HEK293T (cell line): ENCODE data around the gene SSH3.

Experiments used
- CTCF ChIA-PET: fragments of 350-600 bp; formaldehyde crosslinking; extraction: SDS; loops from one replicate; lab custom pipeline; 2021; ENCODE audit warnings: antibody characterized with exemption, inconsistent platforms; lab: Yijun Ruan, JAX
- POLR2A ChIA-PET: fragments of 350-600 bp; formaldehyde crosslinking; extraction: SDS; loops from one replicate; lab custom pipeline; 2020; ENCODE audit warnings: antibody characterized with exemption, inconsistent platforms; lab: Yijun Ruan, JAX
- DNase-seq: peaks from one replicate; pipeline ENCODE4 v3.0.0; 2012; ENCODE audit warnings: mixed read lengths; ENCODE audit errors: extremely low spot score
- ARNT ChIP-seq: fragments of 450-650 bp; IDR thresholded peaks from 2 replicates; pipeline ENCODE4 v1.6.1; 2017; ENCODE audit warnings: mild to moderate bottlenecking
- BHLHE40 ChIP-seq: fragments of 450-650 bp; IDR thresholded peaks from 2 replicates; pipeline ENCODE4 v1.6.1; 2016; ENCODE audit warnings: mild to moderate bottlenecking, moderate library complexity, borderline replicate concordance
- CTBP1 ChIP-seq: fragments of 450-650 bp; IDR thresholded peaks from 2 replicates; pipeline ENCODE4 v1.6.1; 2016; ENCODE audit warnings: borderline replicate concordance
- ELF4 ChIP-seq: fragments of 450-650 bp; IDR thresholded peaks from 2 replicates; pipeline ENCODE4 v1.6.1; 2017; ENCODE audit warnings: antibody characterized with exemption
- FOXA1 ChIP-seq: fragments of 450-650 bp; IDR thresholded peaks from 2 replicates; pipeline ENCODE4 v1.6.1; 2016; ENCODE audit warnings: mild to moderate bottlenecking
- FOXK2 ChIP-seq: fragments of 450-650 bp; IDR thresholded peaks from 2 replicates; pipeline ENCODE4 v1.6.1; 2016; ENCODE audit warnings: mild to moderate bottlenecking
- FOXM1 ChIP-seq: fragments of 450-650 bp; IDR thresholded peaks from 2 replicates; pipeline ENCODE4 v1.6.1; 2017; ENCODE audit warnings: mild to moderate bottlenecking, borderline replicate concordance
- HDGF ChIP-seq: fragments of 450-650 bp; IDR thresholded peaks from 2 replicates; pipeline ENCODE4 v1.6.1; 2017; ENCODE audit warnings: antibody characterized with exemption, borderline replicate concordance
- L3MBTL2 ChIP-seq: fragments of 450-650 bp; conservative IDR thresholded peaks from 2 replicates; pipeline ENCODE4 v1.6.1; 2016; ENCODE audit warnings: mild to moderate bottlenecking
- LEF1 ChIP-seq: fragments of 450-650 bp; IDR thresholded peaks from 2 replicates; pipeline ENCODE4 v1.6.1; 2017; ENCODE audit warnings: mild to moderate bottlenecking, borderline replicate concordance
- NFRKB ChIP-seq: fragments of 450-650 bp; IDR thresholded peaks from 2 replicates; pipeline ENCODE4 v1.6.1; 2016; ENCODE audit warnings: mild to moderate bottlenecking, moderate library complexity
- SP1 ChIP-seq: fragments of 450-650 bp; IDR thresholded peaks from 2 replicates; pipeline ENCODE4 v1.6.1; 2017
- SUZ12 ChIP-seq: fragments of 450-650 bp; IDR thresholded peaks from 2 replicates; pipeline ENCODE4 v1.6.1; 2016; ENCODE audit warnings: mild to moderate bottlenecking
- TARDBP ChIP-seq: fragments of 450-650 bp; IDR thresholded peaks from 2 replicates; pipeline ENCODE4 v1.6.1; 2016
- ZNF384 ChIP-seq: fragments of 450-650 bp; IDR thresholded peaks from 2 replicates; pipeline ENCODE4 v1.6.1; 2016
- TF ChIP-seq, protein P1 (sequence below): fragments of 450-650 bp; IDR thresholded peaks from 2 replicates; pipeline ENCODE4 v1.6.1; 2016

Gene SSH3

DNA sequence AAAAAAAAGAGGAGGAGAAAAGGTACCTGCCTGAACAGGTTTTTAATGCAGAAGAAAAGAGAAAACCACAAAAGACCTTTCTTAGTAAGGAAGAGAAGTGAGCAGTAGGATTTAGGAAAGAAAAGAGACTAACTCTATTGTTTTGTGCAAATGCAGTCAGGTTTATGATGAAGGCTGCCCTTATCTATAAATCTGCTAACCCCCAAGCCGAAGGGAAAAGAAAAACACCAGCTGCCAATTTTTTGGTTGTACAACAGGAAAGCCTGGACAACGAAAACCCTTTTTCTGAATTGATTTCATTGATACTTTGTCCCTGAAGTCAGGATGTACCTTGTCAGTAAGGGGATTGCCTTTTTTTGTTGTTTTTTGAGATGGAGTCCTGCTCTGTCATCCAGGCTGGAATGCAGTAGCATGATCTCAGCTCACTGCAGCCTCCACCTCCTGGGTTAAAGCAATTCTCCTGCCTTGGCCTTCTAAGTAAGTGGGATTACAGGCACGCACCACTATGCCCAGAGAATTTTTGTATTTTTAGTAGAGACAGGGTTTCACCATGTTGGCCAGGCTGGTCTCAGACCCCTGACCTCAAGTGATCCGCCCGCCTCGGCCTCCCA is 28.9 kb downstream of the SSH3 start:
- DNase-seq: no peak
- TF ChIP-seq ZNF384 (no peak), ARNT (no peak), NFRKB (no peak), L3MBTL2 (no peak), FOXM1 (no peak), CTBP1 (no peak), SUZ12 (no peak), BHLHE40 (no peak)
- CTCF ChIA-PET: interaction anchor here (1.5 to 1.6 kb wide), 2 partner anchors 14 to 19 kb away, joined by 5 to 6 read pairs; no protein-coding TSS in a partner anchor
- POLR2A ChIA-PET: no interaction called here

GRCh38 chr11:67337257-67337656 is 33.9 kb downstream of the SSH3 start:
- POLR2A ChIA-PET: no interaction called here

DNA sequence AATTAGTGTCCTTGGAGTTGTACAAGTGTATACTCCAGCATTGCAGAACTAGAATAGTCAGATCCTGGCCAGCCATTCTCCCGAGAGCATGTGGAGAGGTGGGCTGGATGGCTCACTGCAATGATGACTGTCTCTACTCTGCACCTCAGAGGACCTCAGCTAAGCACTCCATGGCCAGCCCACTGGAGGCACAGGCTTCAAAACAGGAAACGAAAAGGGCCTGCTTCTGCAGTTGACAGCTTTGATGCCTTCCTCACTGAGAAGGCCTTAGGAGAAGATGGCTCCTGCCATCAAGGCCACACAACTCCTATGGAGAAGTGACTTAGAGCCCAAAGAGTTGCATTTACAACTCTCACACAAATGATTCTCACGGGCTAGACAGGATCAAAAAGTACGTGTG is 40.9 kb downstream of the SSH3 start:
- POLR2A ChIA-PET: no interaction called here
- TF ChIP-seq FOXA1: no peak
- TF ChIP-seq ELF4: no peak
- no peak for TF ChIP-seq NFRKB
- no peak for TF ChIP-seq BHLHE40
- TF ChIP-seq SP1: no peak
- TF ChIP-seq CTBP1: no peak
- TF ChIP-seq, protein P1, sequence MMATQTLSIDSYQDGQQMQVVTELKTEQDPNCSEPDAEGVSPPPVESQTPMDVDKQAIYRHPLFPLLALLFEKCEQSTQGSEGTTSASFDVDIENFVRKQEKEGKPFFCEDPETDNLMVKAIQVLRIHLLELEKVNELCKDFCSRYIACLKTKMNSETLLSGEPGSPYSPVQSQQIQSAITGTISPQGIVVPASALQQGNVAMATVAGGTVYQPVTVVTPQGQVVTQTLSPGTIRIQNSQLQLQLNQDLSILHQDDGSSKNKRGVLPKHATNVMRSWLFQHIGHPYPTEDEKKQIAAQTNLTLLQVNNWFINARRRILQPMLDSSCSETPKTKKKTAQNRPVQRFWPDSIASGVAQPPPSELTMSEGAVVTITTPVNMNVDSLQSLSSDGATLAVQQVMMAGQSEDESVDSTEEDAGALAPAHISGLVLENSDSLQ: no peak
- no peak for TF ChIP-seq HDGF
- TF ChIP-seq FOXM1: no peak
- TF ChIP-seq ZNF384: no peak
- no peak for TF ChIP-seq TARDBP
- no peak for TF ChIP-seq ARNT
- no peak for TF ChIP-seq FOXK2
- TF ChIP-seq L3MBTL2: no peak
- no peak for TF ChIP-seq SUZ12
- no peak for TF ChIP-seq LEF1
- DNase-seq: peak; percentile 1
- CTCF ChIA-PET: interaction anchor here (4.0 kb wide), 1 partner anchor 38 kb away, joined by 26 read pairs; no protein-coding TSS in a partner anchor

More at GRCh38 chr11:67337257-67337656, 33.9 kb downstream of the SSH3 start:
- no peak for DNase-seq
- CTCF ChIA-PET: interaction anchor here (1.1 kb wide), 1 partner anchor 9 kb away, joined by 3 read pairs; no protein-coding TSS in a partner anchor
- TF ChIP-seq SUZ12 (no peak), FOXK2 (no peak), BHLHE40 (no peak), CTBP1 (no peak), HDGF (no peak), FOXA1 (no peak), ZNF384 (no peak), FOXM1 (no peak), NFRKB (no peak), SP1 (no peak), ELF4 (no peak), TARDBP (no peak), ARNT (no peak), L3MBTL2 (no peak)
- TF ChIP-seq, protein P1: no peak

- DNase-seq: peak; percentile 1
- POLR2A ChIA-PET: interaction anchor here (1.0 kb wide), 1 partner anchor 23 kb away, joined by 3 read pairs; no protein-coding TSS in a partner anchor
- TF ChIP-seq L3MBTL2: no peak
- no peak for TF ChIP-seq NFRKB
- CTCF ChIA-PET: interaction anchor here (0.9 to 4.0 kb wide), 8 partner anchors 13 to 56 kb away, joined by 3 to 26 read pairs (median 4); partner anchors contain the start of gene PPP1CA
Observed at GRCh38 chr11:67345247-67345919, 42.1 kb downstream of the SSH3 start.

DNA sequence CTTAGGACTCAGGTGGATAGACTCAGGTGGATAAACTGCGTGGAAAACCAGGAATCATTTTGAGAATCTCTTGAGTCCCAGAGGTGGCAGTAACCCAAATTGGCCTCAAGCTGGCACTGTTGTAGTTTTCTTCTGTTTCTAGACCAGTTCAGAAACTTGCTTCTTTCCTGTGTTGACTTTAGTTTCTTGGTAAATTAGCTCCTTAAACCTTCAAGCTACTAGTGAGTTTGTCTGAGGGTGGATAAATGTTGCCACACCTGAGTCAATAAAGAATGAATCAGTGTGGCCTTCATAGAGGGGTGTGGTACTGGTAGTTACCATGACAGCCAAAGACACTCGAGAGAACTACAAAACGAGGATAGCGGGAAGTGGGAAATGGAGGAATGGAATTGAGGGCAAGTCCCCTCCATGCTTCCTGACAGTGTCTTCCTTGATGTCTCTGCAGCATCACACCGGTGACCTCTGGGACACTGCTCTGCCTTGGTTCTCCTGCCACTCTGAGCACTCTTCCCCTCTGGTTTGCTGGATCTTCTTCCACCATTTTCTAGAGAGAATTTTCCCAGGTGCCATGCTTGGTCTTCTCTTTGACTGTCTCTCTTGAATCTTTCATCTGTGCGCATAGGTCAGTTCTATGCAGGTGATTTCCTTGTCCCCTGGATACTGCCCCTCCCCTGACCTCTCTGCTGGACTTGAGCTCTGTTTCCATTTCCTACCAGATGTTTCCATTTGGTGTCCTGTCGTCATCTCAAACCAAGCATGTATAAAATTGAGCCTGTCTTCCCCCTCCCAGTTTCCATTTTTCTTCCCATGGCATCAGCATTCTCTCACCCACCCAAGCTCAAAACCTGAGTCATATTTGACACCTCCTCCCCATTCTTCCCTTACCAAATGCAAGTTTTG is 42.8 kb downstream of the SSH3 start:
- ChIA-PET CTCF (interaction anchor here (0.6 to 4.0 kb wide), 9 partner anchors 8 to 55 kb away, joined by 3 to 26 read pairs (median 4); partner anchors contain the start of gene PPP1CA), POLR2A (no interaction called here)
- no peak for DNase-seq
- TF ChIP-seq SUZ12 (no peak), FOXM1 (no peak), CTBP1 (no peak), ARNT (no peak), NFRKB (no peak), HDGF (no peak), FOXK2 (no peak), L3MBTL2 (no peak)
